IPS-20b (cell line): Measurements from ENCODE around the gene WHRN.

Source experiments
- H3K27ac ChIP-seq: one replicate; pipeline ENCODE4 v1.5.1; 2013; ENCODE audit warnings: low read length
- H3K27me3 ChIP-seq: 2 replicates; pipeline ENCODE4 v1.6.1; 2013; ENCODE audit warnings: mild to moderate bottlenecking, low read length, inconsistent platforms; ENCODE audit not compliant: insufficient read depth
- H3K36me3 ChIP-seq: 2 replicates; pipeline ENCODE4 v1.6.1; 2013; ENCODE audit warnings: low read depth, mild to moderate bottlenecking, inconsistent platforms, low read length, moderate library complexity; ENCODE audit not compliant: insufficient read depth
- H3K4me1 ChIP-seq: 2 replicates; pipeline ENCODE4 v1.6.1; 2013; ENCODE audit warnings: mild to moderate bottlenecking, control low read depth, inconsistent platforms, low read length, moderate library complexity; ENCODE audit not compliant: insufficient read depth
- H3K4me3 ChIP-seq: 2 replicates; pipeline ENCODE4 v1.5.1; 2013; ENCODE audit warnings: mild to moderate bottlenecking, low read length, inconsistent platforms
- H3K9ac ChIP-seq: 2 replicates; pipeline ENCODE4 v1.6.1; 2013; ENCODE audit warnings: low read depth, mild to moderate bottlenecking, inconsistent platforms, low read length, moderate library complexity
- H3K9me3 ChIP-seq: 2 replicates; pipeline ENCODE4 v1.6.1; 2013; ENCODE audit warnings: mild to moderate bottlenecking, low read depth, low read length, inconsistent platforms; ENCODE audit not compliant: insufficient read depth

Gene WHRN

GRCh38 chr9:114425126-114425525 lies 80.1 kb downstream of the WHRN start:
- Histone ChIP-seq H3K36me3 (no peaks in the 10 kb centered on the region), H3K9ac (no peak overlapping the region), H3K4me1 (no peaks in the 10 kb centered on the region), H3K27me3 (no peaks in the 10 kb centered on the region), H3K27ac (no peak overlapping the region), H3K9me3 (no peaks in the 10 kb centered on the region), H3K4me3 (no peak overlapping the region)

DNA sequence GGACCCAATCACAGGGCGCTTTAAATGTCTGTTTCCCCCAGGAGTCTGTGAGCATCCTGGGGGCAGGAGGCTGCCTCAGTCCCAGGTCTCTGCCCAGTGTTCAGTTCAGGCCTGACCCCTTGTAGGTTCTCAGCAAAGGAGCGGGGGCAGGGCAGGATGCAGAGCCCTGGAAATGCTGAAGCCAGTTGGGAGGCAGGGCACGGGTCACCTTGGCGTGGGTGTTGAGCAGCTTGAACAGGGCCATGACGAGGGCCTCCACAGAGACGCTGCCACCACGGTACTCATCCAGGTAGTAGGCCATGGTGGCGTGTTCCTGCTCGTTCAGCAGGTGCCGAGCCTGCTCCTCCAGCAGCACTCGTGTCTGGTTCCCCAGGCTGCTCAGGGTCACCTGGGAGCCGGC lies 81.1 kb downstream of the WHRN start:
- Histone ChIP-seq H3K27me3 (no peaks in the 10 kb centered on the region), H3K4me3 (no peak overlapping the region), H3K9me3 (no peaks in the 10 kb centered on the region), H3K27ac (no peak overlapping the region), H3K4me1 (no peaks in the 10 kb centered on the region), H3K36me3 (no peaks in the 10 kb centered on the region), H3K9ac (no peak overlapping the region)

- Histone ChIP-seq H3K4me3 (no peak overlapping the region), H3K27ac (no peak overlapping the region), H3K9ac (no peak overlapping the region), H3K36me3 (no peaks in the 10 kb centered on the region), H3K4me1 (no peaks in the 10 kb centered on the region), H3K9me3 (no peaks in the 10 kb centered on the region), H3K27me3 (no peaks in the 10 kb centered on the region)
Measured at GRCh38 chr9:114423181-114423580, 82.1 kb downstream of the WHRN start.

- H3K27me3 ChIP-seq, result no peaks in the 10 kb centered on the region
- no peaks in the 10 kb centered on the region for H3K4me1 ChIP-seq
- no peak overlapping the region for H3K27ac ChIP-seq
- no peak overlapping the region for H3K9ac ChIP-seq
- no peaks in the 10 kb centered on the region for H3K9me3 ChIP-seq
- no peak overlapping the region for H3K4me3 ChIP-seq
- H3K36me3 ChIP-seq, result no peaks in the 10 kb centered on the region
Measured at GRCh38 chr9:114421147-114421546, 84.1 kb downstream of the WHRN start.

DNA sequence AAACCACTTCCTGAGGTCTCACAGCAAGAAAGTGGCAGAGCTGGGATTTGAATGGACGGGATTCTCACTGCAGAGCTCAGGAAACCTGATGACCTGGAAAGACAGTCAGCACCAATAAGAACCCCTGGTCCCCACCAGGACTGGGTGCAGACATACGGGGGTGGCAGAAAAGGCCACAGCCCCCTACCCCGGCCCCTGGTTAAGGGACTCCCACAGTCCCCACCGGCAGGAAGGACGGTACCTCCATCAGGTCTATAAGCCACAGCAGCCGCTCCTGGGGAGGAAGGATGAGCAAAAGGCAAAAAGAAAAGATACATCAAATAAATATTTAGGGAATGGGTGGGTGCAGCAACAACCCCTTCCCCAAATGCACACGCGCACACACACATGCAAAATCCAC lies 85.5 kb downstream of the WHRN start:
- no peaks in the 10 kb centered on the region for H3K4me1 ChIP-seq
- no peak overlapping the region for H3K4me3 ChIP-seq
- H3K27me3 ChIP-seq, result no peaks in the 10 kb centered on the region
- H3K27ac ChIP-seq, result no peak overlapping the region
- H3K9me3 ChIP-seq, result no peaks in the 10 kb centered on the region
- H3K9ac ChIP-seq, result no peak overlapping the region
- no peaks in the 10 kb centered on the region for H3K36me3 ChIP-seq

DNA sequence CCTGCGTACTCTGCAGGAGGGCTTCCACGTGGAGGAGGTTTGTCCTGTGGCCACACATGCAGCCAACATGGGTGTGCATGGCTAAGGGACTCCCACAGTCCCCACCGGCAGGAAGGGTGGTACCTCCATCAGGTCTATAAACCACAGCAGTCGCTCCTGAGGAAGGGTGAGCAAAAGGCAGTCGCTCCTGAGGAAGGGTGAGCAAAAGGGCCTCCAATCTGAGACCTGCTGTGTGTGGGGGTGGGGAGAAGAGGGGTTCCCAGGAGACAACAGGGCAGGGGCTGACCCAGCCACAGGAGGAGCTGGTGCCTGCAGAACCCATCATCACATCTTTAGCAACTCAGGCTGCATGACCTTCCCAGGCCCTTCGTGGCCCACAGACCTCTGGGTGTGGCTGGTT lies 87.2 kb downstream of the WHRN start:
- no peak overlapping the region for H3K4me3 ChIP-seq
- H3K9ac ChIP-seq, result no peak overlapping the region
- H3K27me3 ChIP-seq, result no peaks in the 10 kb centered on the region
- no peaks in the 10 kb centered on the region for H3K36me3 ChIP-seq
- peaks cover 10% of the 10 kb centered on the region; the same call in 1 of the 2 replicates for H3K4me1 ChIP-seq
- H3K9me3 ChIP-seq, result no peaks in the 10 kb centered on the region
- no peak overlapping the region for H3K27ac ChIP-seq

DNA sequence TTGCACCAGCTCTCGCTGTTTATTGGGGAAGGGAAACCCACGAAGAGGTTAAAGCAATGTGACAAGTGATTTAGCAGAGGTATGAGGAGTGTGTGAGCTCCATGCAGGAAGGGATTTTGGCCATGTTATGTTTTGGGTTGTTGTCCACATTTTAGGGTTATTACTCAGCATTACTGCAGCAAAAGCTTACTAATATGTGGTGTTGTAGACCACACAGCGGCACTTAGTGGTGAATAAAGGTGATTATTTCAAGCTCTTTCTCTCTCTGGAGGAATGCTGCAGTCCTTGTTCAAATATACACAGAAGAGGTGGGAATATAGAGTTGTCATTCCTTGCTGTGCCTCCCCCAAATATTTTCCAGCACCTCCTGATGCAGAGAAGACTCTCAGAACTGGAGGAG lies 87.8 kb downstream of the WHRN start:
- no peaks in the 10 kb centered on the region for H3K27me3 ChIP-seq
- no peak overlapping the region for H3K4me3 ChIP-seq
- no peaks in the 10 kb centered on the region for H3K9me3 ChIP-seq
- H3K4me1 ChIP-seq, result peaks cover 10% of the 10 kb centered on the region; the same call in 1 of the 2 replicates
- no peaks in the 10 kb centered on the region for H3K36me3 ChIP-seq
- H3K27ac ChIP-seq, result no peak overlapping the region
- H3K9ac ChIP-seq, result no peak overlapping the region

GRCh38 chr9:114416906-114417305 lies 88.4 kb downstream of the WHRN start:
- Histone ChIP-seq H3K36me3 (no peaks in the 10 kb centered on the region), H3K27ac (no peak overlapping the region), H3K4me1 (peaks cover 10% of the 10 kb centered on the region; the same call in 1 of the 2 replicates), H3K9me3 (no peaks in the 10 kb centered on the region), H3K27me3 (no peaks in the 10 kb centered on the region), H3K4me3 (no peak overlapping the region), H3K9ac (no peak overlapping the region)

GRCh38 chr9:114416290-114416689 lies 89.0 kb downstream of the WHRN start:
- Histone ChIP-seq H3K27ac (no peak overlapping the region), H3K36me3 (no peaks in the 10 kb centered on the region), H3K4me1 (peaks cover 10% of the 10 kb centered on the region; the same call in 1 of the 2 replicates), H3K9me3 (no peaks in the 10 kb centered on the region), H3K9ac (no peak overlapping the region), H3K27me3 (no peaks in the 10 kb centered on the region), H3K4me3 (no peak overlapping the region)

- H3K4me1 ChIP-seq, result peaks cover 10% of the 10 kb centered on the region; the same call in 1 of the 2 replicates
- no peaks in the 10 kb centered on the region for H3K9me3 ChIP-seq
- H3K36me3 ChIP-seq, result no peaks in the 10 kb centered on the region
- no peaks in the 10 kb centered on the region for H3K27me3 ChIP-seq
- no peak overlapping the region for H3K4me3 ChIP-seq
- no peak overlapping the region for H3K9ac ChIP-seq
- no peak overlapping the region for H3K27ac ChIP-seq
Measured at GRCh38 chr9:114414346-114414745, 90.9 kb downstream of the WHRN start.

- Histone ChIP-seq H3K27me3 (no peaks in the 10 kb centered on the region), H3K4me3 (no peak overlapping the region), H3K9me3 (no peaks in the 10 kb centered on the region), H3K27ac (no peak overlapping the region), H3K9ac (no peak overlapping the region), H3K36me3 (no peaks in the 10 kb centered on the region), H3K4me1 (peaks cover 14% of the 10 kb centered on the region; the same call in 1 of the 2 replicates)
Measured at GRCh38 chr9:114413861-114414301, 91.4 kb downstream of the WHRN start.

GRCh38 chr9:114412048-114412683 lies 93.1 kb downstream of the WHRN start:
- H3K27ac ChIP-seq, result no peak overlapping the region
- H3K9me3 ChIP-seq, result no peaks in the 10 kb centered on the region
- no peak overlapping the region for H3K4me3 ChIP-seq
- H3K27me3 ChIP-seq, result no peaks in the 10 kb centered on the region
- H3K9ac ChIP-seq, result no peak overlapping the region
- no peaks in the 10 kb centered on the region for H3K36me3 ChIP-seq
- peaks cover 19% of the 10 kb centered on the region; the same call in 1 of the 2 replicates for H3K4me1 ChIP-seq
